Measurements from ENCODE around the gene CACNB4. TPM values are rescaled to one million over a fixed set of nuclear protein-coding genes. Genes with fewer than 3 reads are reported as not detected.
"Not testable (repeated sequence)": the region's sequence is repeated elsewhere in the genome, so short reads cannot be mapped to it uniquely, and the experiment has no call there.

CACNB4 gene
- total RNA-seq, 1 experiment from 2014 or later, result 0.22 TPM

GRCh38 chr2:151802315-151802714, 296.5 kb downstream of the CACNB4 start:
- DNase-seq, result no peak
- peaks cover 47% of the 10 kb centered on the region for H3K79me2 ChIP-seq (ENCODE audit: low read length)
- H3K27ac ChIP-seq (ENCODE audit: low read length), result no peak overlapping the region
- no peaks in the 10 kb centered on the region for H3K27me3 ChIP-seq (ENCODE audit: low read length)
- no peak overlapping the region for H3K9ac ChIP-seq (ENCODE audit: low read length)
- H3K4me1 ChIP-seq (ENCODE audit: low read length), result no peaks in the 10 kb centered on the region
- no peak overlapping the region for H3K4me2 ChIP-seq (ENCODE audit: low read depth, low read length, poor library complexity, severe bottlenecking)
- no peak overlapping the region for H3K4me3 ChIP-seq (ENCODE audit: low read length)
- H3K9me3 ChIP-seq (ENCODE audit: low read length), result no peaks in the 10 kb centered on the region
- no peak overlapping the region for H2AFZ ChIP-seq (ENCODE audit: low read length)
- peaks cover 69% of the 10 kb centered on the region for H3K36me3 ChIP-seq (ENCODE audit: insufficient read depth, low read length)
- H4K20me1 ChIP-seq (ENCODE audit: insufficient read depth, low read depth, low read length), result no peaks in the 10 kb centered on the region
- H3K9me2 ChIP-seq (replicated peaks; ENCODE audit: insufficient read depth, low read length), result no peaks in the 10 kb centered on the region

GRCh38 chr2:151799886-151800292, 299.0 kb downstream of the CACNB4 start:
- Histone ChIP-seq H3K36me3 (ENCODE audit: insufficient read depth, low read length) (peaks cover 61% of the 10 kb centered on the region), H3K4me1 (ENCODE audit: low read length) (no peaks in the 10 kb centered on the region)
- DNase-seq, result no peak

GRCh38 chr2:151796774-151797173, 302.1 kb downstream of the CACNB4 start:
- Histone ChIP-seq H3K79me2 (ENCODE audit: low read length) (peaks cover 22% of the 10 kb centered on the region), H2AFZ (ENCODE audit: low read length) (no peak overlapping the region), H4K20me1 (ENCODE audit: insufficient read depth, low read depth, low read length) (no peaks in the 10 kb centered on the region), H3K4me1 (ENCODE audit: low read length) (no peaks in the 10 kb centered on the region), H3K27me3 (ENCODE audit: low read length) (no peaks in the 10 kb centered on the region), H3K9me3 (ENCODE audit: low read length) (no peaks in the 10 kb centered on the region), H3K4me2 (ENCODE audit: low read depth, low read length, poor library complexity, severe bottlenecking) (no peak overlapping the region), H3K9me2 (replicated peaks; ENCODE audit: insufficient read depth, low read length) (no peaks in the 10 kb centered on the region), H3K9ac (ENCODE audit: low read length) (no peak overlapping the region), H3K4me3 (ENCODE audit: low read length) (no peak overlapping the region), H3K36me3 (ENCODE audit: insufficient read depth, low read length) (peaks cover 46% of the 10 kb centered on the region; the same call in 1 of the 2 replicates), H3K27ac (ENCODE audit: low read length) (no peak overlapping the region)
- DNase-seq, result no peak

More at GRCh38 chr2:151799886-151800292, 299.0 kb downstream of the CACNB4 start:
- Histone ChIP-seq H3K9ac (ENCODE audit: low read length) (no peak overlapping the region), H3K4me2 (ENCODE audit: low read depth, low read length, poor library complexity, severe bottlenecking) (no peak overlapping the region), H4K20me1 (ENCODE audit: insufficient read depth, low read depth, low read length) (no peaks in the 10 kb centered on the region), H3K4me3 (ENCODE audit: low read length) (no peak overlapping the region), H3K27ac (ENCODE audit: low read length) (no peak overlapping the region), H3K79me2 (ENCODE audit: low read length) (peaks cover 36% of the 10 kb centered on the region), H3K9me3 (ENCODE audit: low read length) (no peaks in the 10 kb centered on the region), H3K27me3 (ENCODE audit: low read length) (no peaks in the 10 kb centered on the region), H2AFZ (ENCODE audit: low read length) (no peak overlapping the region), H3K9me2 (replicated peaks; ENCODE audit: insufficient read depth, low read length) (no peaks in the 10 kb centered on the region)

GRCh38 chr2:151795646-151796240, 303.1 kb downstream of the CACNB4 start:
- DNase-seq, result no peak

GRCh38 chr2:151794422-151794821, 304.4 kb downstream of the CACNB4 start:
- H3K27me3 ChIP-seq (ENCODE audit: low read length); H3K9ac ChIP-seq (ENCODE audit: low read length); H3K79me2 ChIP-seq (ENCODE audit: low read length); H3K4me3 ChIP-seq (ENCODE audit: low read length); H4K20me1 ChIP-seq (ENCODE audit: insufficient read depth, low read depth, low read length); H3K9me3 ChIP-seq (ENCODE audit: low read length); H3K27ac ChIP-seq (ENCODE audit: low read length); H3K4me2 ChIP-seq (ENCODE audit: low read depth, low read length, poor library complexity, severe bottlenecking); H3K9me2 ChIP-seq (replicated peaks; ENCODE audit: insufficient read depth, low read length); H2AFZ ChIP-seq (ENCODE audit: low read length); H3K4me1 ChIP-seq (ENCODE audit: low read length); DNase-seq: not testable (repeated sequence)
- H3K36me3 ChIP-seq (ENCODE audit: insufficient read depth, low read length), result peaks cover 39% of the 10 kb centered on the region; the same call in 1 of the 2 replicates

More at GRCh38 chr2:151795646-151796240, 303.1 kb downstream of the CACNB4 start:
- no peaks in the 10 kb centered on the region for H3K9me2 ChIP-seq (replicated peaks; ENCODE audit: insufficient read depth, low read length)
- H3K9me3 ChIP-seq (ENCODE audit: low read length), result no peaks in the 10 kb centered on the region
- H3K4me3 ChIP-seq (ENCODE audit: low read length), result no peak overlapping the region
- no peaks in the 10 kb centered on the region for H3K27me3 ChIP-seq (ENCODE audit: low read length)
- no peaks in the 10 kb centered on the region for H4K20me1 ChIP-seq (ENCODE audit: insufficient read depth, low read depth, low read length)
- no peak overlapping the region for H3K27ac ChIP-seq (ENCODE audit: low read length)
- peaks cover 17% of the 10 kb centered on the region for H3K79me2 ChIP-seq (ENCODE audit: low read length)
- peaks cover 45% of the 10 kb centered on the region; the same call in 1 of the 2 replicates for H3K36me3 ChIP-seq (ENCODE audit: insufficient read depth, low read length)
- H3K9ac ChIP-seq (ENCODE audit: low read length), result no peak overlapping the region
- H3K4me1 ChIP-seq (ENCODE audit: low read length), result no peaks in the 10 kb centered on the region
- H2AFZ ChIP-seq (ENCODE audit: low read length), result no peak overlapping the region
- no peak overlapping the region for H3K4me2 ChIP-seq (ENCODE audit: low read depth, low read length, poor library complexity, severe bottlenecking)

- H3K4me2 ChIP-seq (ENCODE audit: low read depth, low read length, poor library complexity, severe bottlenecking), result no peak overlapping the region
These were observed 305.7 kb downstream of the CACNB4 start for GRCh38 chr2:151793123-151793522.

GRCh38 chr2:151792589-151792988, 306.3 kb downstream of the CACNB4 start:
- no peak overlapping the region for H3K4me3 ChIP-seq (ENCODE audit: low read length)
- H3K36me3 ChIP-seq (ENCODE audit: insufficient read depth, low read length), result peaks cover 32% of the 10 kb centered on the region; the same call in 1 of the 2 replicates
- H3K27me3 ChIP-seq (ENCODE audit: low read length), result no peaks in the 10 kb centered on the region
- no peak overlapping the region for H3K4me2 ChIP-seq (ENCODE audit: low read depth, low read length, poor library complexity, severe bottlenecking)
- H3K9me3 ChIP-seq (ENCODE audit: low read length), result no peaks in the 10 kb centered on the region
- H3K4me1 ChIP-seq (ENCODE audit: low read length), result no peaks in the 10 kb centered on the region
- H2AFZ ChIP-seq (ENCODE audit: low read length), result no peak overlapping the region
- no peak overlapping the region for H3K9ac ChIP-seq (ENCODE audit: low read length)
- DNase-seq, result no peak
- no peaks in the 10 kb centered on the region for H4K20me1 ChIP-seq (ENCODE audit: insufficient read depth, low read depth, low read length)
- H3K27ac ChIP-seq (ENCODE audit: low read length), result no peak overlapping the region
- no peaks in the 10 kb centered on the region for H3K9me2 ChIP-seq (replicated peaks; ENCODE audit: insufficient read depth, low read length)
- H3K79me2 ChIP-seq (ENCODE audit: low read length), result peaks cover 6% of the 10 kb centered on the region; the same call in 1 of the 2 replicates

More at GRCh38 chr2:151793123-151793522, 305.7 kb downstream of the CACNB4 start:
- no peaks in the 10 kb centered on the region for H3K9me3 ChIP-seq (ENCODE audit: low read length)
- H2AFZ ChIP-seq (ENCODE audit: low read length), result no peak overlapping the region
- no peaks in the 10 kb centered on the region for H3K9me2 ChIP-seq (replicated peaks; ENCODE audit: insufficient read depth, low read length)
- H3K9ac ChIP-seq (ENCODE audit: low read length), result no peak overlapping the region
- no peak overlapping the region for H3K4me3 ChIP-seq (ENCODE audit: low read length)
- no peaks in the 10 kb centered on the region for H3K4me1 ChIP-seq (ENCODE audit: low read length)
- H3K79me2 ChIP-seq (ENCODE audit: low read length), result peaks cover 6% of the 10 kb centered on the region; the same call in 1 of the 2 replicates
- no peak overlapping the region for H3K27ac ChIP-seq (ENCODE audit: low read length)
- no peaks in the 10 kb centered on the region for H3K27me3 ChIP-seq (ENCODE audit: low read length)
- H3K36me3 ChIP-seq (ENCODE audit: insufficient read depth, low read length), result peaks cover 32% of the 10 kb centered on the region; the same call in 1 of the 2 replicates
- no peaks in the 10 kb centered on the region for H4K20me1 ChIP-seq (ENCODE audit: insufficient read depth, low read depth, low read length)
- DNase-seq, result no peak

GRCh38 chr2:151791545-151791944, 307.3 kb downstream of the CACNB4 start:
- no peaks in the 10 kb centered on the region; the same call in 1 of the 2 replicates for H3K4me1 ChIP-seq (ENCODE audit: low read length)
- H3K9me3 ChIP-seq (ENCODE audit: low read length), result no peaks in the 10 kb centered on the region
- no peak overlapping the region for H3K9ac ChIP-seq (ENCODE audit: low read length)
- no peak for DNase-seq
- H3K36me3 ChIP-seq (ENCODE audit: insufficient read depth, low read length), result peaks cover 29% of the 10 kb centered on the region; the same call in 1 of the 2 replicates
- peaks cover 4% of the 10 kb centered on the region; the same call in 1 of the 2 replicates for H3K79me2 ChIP-seq (ENCODE audit: low read length)
- H4K20me1 ChIP-seq (ENCODE audit: insufficient read depth, low read depth, low read length), result no peaks in the 10 kb centered on the region
- H3K4me2 ChIP-seq (ENCODE audit: low read depth, low read length, poor library complexity, severe bottlenecking), result no peak overlapping the region
- H3K9me2 ChIP-seq (replicated peaks; ENCODE audit: insufficient read depth, low read length), result no peaks in the 10 kb centered on the region
- no peaks in the 10 kb centered on the region for H3K27me3 ChIP-seq (ENCODE audit: low read length)
- no peak overlapping the region for H3K4me3 ChIP-seq (ENCODE audit: low read length)
- no peak overlapping the region for H3K27ac ChIP-seq (ENCODE audit: low read length)
- H2AFZ ChIP-seq (ENCODE audit: low read length), result no peak overlapping the region
